Activated B cell treated with CpG ODN at 0.5 μM for 24 hours (primary cell): ENCODE results near the gene CCL21. TPM values are rescaled to one million over a fixed set of nuclear protein-coding genes. Genes with fewer than 3 reads are reported as not detected.

Experiments used
- ATAC-seq: fragments of 200-7000 bp; cut with Tn5 transposase; one replicate; pipeline ENCODE4 v1.10.0; 2021; ENCODE audit warnings: low read depth, mild to moderate bottlenecking, moderate library complexity
- CTCF ChIA-PET: fragments of 350-600 bp; sonication (Branson Sonifier 250); formaldehyde crosslinking; loops from one replicate; lab custom pipeline; 2021; ENCODE audit warnings: antibody characterized with exemption; lab: Charles Lee
- POLR2A ChIA-PET: fragments of 350-600 bp; sonication (Branson Sonifier 250); formaldehyde crosslinking; loops from one replicate; lab custom pipeline; 2021; ENCODE audit warnings: antibody characterized with exemption; lab: Charles Lee
- DNase-seq: peaks from one replicate; pipeline ENCODE4 v3.0.0; 2022
- H3K27ac Mint-ChIP-seq: one replicate; pipeline ENCODE4 v1.8.0; 2020; ENCODE audit warnings: mixed read lengths
- H3K27me3 Mint-ChIP-seq: one replicate; pipeline ENCODE4 v1.8.0; 2021; ENCODE audit warnings: mixed read lengths
- H3K36me3 Mint-ChIP-seq: one replicate; pipeline ENCODE4 v1.8.0; 2021; ENCODE audit warnings: low read depth, mixed read lengths
- H3K4me1 Mint-ChIP-seq: one replicate; pipeline ENCODE4 v1.8.0; 2021; ENCODE audit warnings: mixed read lengths
- H3K4me3 Mint-ChIP-seq: one replicate; pipeline ENCODE4 v1.8.0; 2020; ENCODE audit warnings: mild to moderate bottlenecking, mixed read lengths
- H3K9me3 Mint-ChIP-seq: one replicate; pipeline ENCODE4 v1.8.0; 2020; ENCODE audit warnings: mixed read lengths
- CTCF ChIP-seq: fragments of 200-600 bp; IDR thresholded peaks from one replicate; pipeline ENCODE4 v1.8.0; 2022; ENCODE audit warnings: antibody characterized with exemption, mild to moderate bottlenecking
- intact Hi-C: fragments of 100-400 bp; cut with micrococcal nuclease; formaldehyde crosslinking; loops from one replicate; pipeline ENCODE4 v1.15.1; 2024
- total RNA-seq: library from RNA; stranded (reverse); gene quantifications from 2 replicates; pipeline ENCODE4 v1.2.3, GENCODE V29; 2022

The CCL21 gene
- total RNA-seq, 1 donor from 2014 or later = not detected

- Mint-ChIP-seq H3K36me3 (no peaks in the 10 kb centered on the region), H3K9me3 (peaks cover 8% of the 10 kb centered on the region), H3K27ac (no peak overlapping the region), H3K4me1 (no peaks in the 10 kb centered on the region), H3K4me3 (no peak overlapping the region), H3K27me3 (no peaks in the 10 kb centered on the region)
- CTCF ChIA-PET = no interaction called here
- ATAC-seq (no peak), DNase-seq (no peak)
- intact Hi-C loops = no loop called here
- TF ChIP-seq CTCF = no peak
- POLR2A ChIA-PET = no interaction called here
Measured at GRCh38 chr9:34674440-34674839, 35.5 kb downstream of the CCL21 start.

- Mint-ChIP-seq H3K27me3 (no peaks in the 10 kb centered on the region), H3K36me3 (peaks cover 4% of the 10 kb centered on the region), H3K27ac (no peak overlapping the region), H3K9me3 (peaks cover 15% of the 10 kb centered on the region), H3K4me1 (no peaks in the 10 kb centered on the region), H3K4me3 (no peak overlapping the region)
- ChIA-PET CTCF (no interaction called here), POLR2A (no interaction called here)
- DNase-seq = no peak
- no peak for TF ChIP-seq CTCF
- intact Hi-C loops = no loop called here
- no peak for ATAC-seq
Measured at GRCh38 chr9:34671307-34671706, 38.6 kb downstream of the CCL21 start.

- Mint-ChIP-seq H3K9me3 (peaks cover 15% of the 10 kb centered on the region), H3K4me1 (peaks cover 2% of the 10 kb centered on the region), H3K27me3 (no peaks in the 10 kb centered on the region), H3K4me3 (no peak overlapping the region), H3K36me3 (peaks cover 4% of the 10 kb centered on the region), H3K27ac (no peak overlapping the region)
- no peak for ATAC-seq
- no peak for DNase-seq
- TF ChIP-seq CTCF = no peak
- ChIA-PET POLR2A (no interaction called here), CTCF (no interaction called here)
- intact Hi-C loops = loop anchor here (10.0 kb wide), 1 partner anchor 1065 kb away; the partner anchor contains the start of genes CREB3 and TLN1
Measured at GRCh38 chr9:34669809-34670562, 40.0 kb downstream of the CCL21 start.

- no peaks in the 10 kb centered on the region for H3K27me3 Mint-ChIP-seq
- peak overlapping the region; percentile 87 for H3K27ac Mint-ChIP-seq
- H3K4me1 Mint-ChIP-seq = peaks cover 11% of the 10 kb centered on the region
- ChIA-PET POLR2A (interaction anchor here (0.6 to 2.2 kb wide), 10 partner anchors 9 to 848 kb away, joined by 3 to 19 read pairs (median 4); partner anchors contain the start of genes DNAI1, FAM219A, GALT and IL11RA), CTCF (interaction anchor here (1.0 to 3.9 kb wide), 5 partner anchors 18 to 53 kb away, joined by 3 to 14 read pairs (median 5); partner anchors contain the start of genes GALT and RPP25L)
- intact Hi-C loops = loop anchor here (1.0 to 10.0 kb wide), 11 partner anchors 19 to 1069 kb away; partner anchors contain the start of genes CREB3, DCTN3, DNAI1 and DNAJB5
- ATAC-seq (peak; percentile 90), DNase-seq (peak; percentile 75)
- H3K36me3 Mint-ChIP-seq = peaks cover 4% of the 10 kb centered on the region
- H3K9me3 Mint-ChIP-seq = peaks cover 15% of the 10 kb centered on the region
- peak overlapping the region; percentile 88 for H3K4me3 Mint-ChIP-seq
- no peak for TF ChIP-seq CTCF
Measured at GRCh38 chr9:34665381-34666250, 44.3 kb downstream of the CCL21 start.
